Fibroblast of skin of right quadriceps (primary cell): Measurements from ENCODE around the gene SH3D19.

ENCODE experiments used
- DNase-seq: peaks from one replicate; pipeline ENCODE4 v3.0.0-alpha.2; 2013

Gene SH3D19

GRCh38 chr4:151182455-151182996 lies 142.9 kb downstream of the SH3D19 start:
- DNase-seq = no peak

GRCh38 chr4:151176685-151177084 lies 148.7 kb downstream of the SH3D19 start:
- DNase-seq = no peak

- no peak for DNase-seq
Observed at GRCh38 chr4:151175754-151176631, 149.4 kb downstream of the SH3D19 start.

- no peak for DNase-seq
Observed at GRCh38 chr4:151175233-151175632, 150.2 kb downstream of the SH3D19 start.

- no peak for DNase-seq
Observed at GRCh38 chr4:151174784-151175183, 150.6 kb downstream of the SH3D19 start.

GRCh38 chr4:151173871-151174270 lies 151.5 kb downstream of the SH3D19 start:
- DNase-seq = peak; percentile 34

GRCh38 chr4:151169900-151170299 lies 155.5 kb downstream of the SH3D19 start:
- DNase-seq = peak; percentile 52

GRCh38 chr4:151169223-151169622 lies 156.2 kb downstream of the SH3D19 start:
- peak; percentile 95 for DNase-seq

- DNase-seq = no peak
Observed at GRCh38 chr4:151167561-151167960, 157.8 kb downstream of the SH3D19 start.

- no peak for DNase-seq
Observed at GRCh38 chr4:151166636-151167035, 158.8 kb downstream of the SH3D19 start.

- DNase-seq = no peak
Observed at GRCh38 chr4:151165205-151166000, 160.0 kb downstream of the SH3D19 start.

GRCh38 chr4:151163855-151164254 lies 161.6 kb downstream of the SH3D19 start:
- DNase-seq = no peak

- DNase-seq = no peak
Observed at GRCh38 chr4:151158979-151159378, 166.4 kb downstream of the SH3D19 start.

- no peak for DNase-seq
Observed at GRCh38 chr4:151157543-151157942, 167.9 kb downstream of the SH3D19 start.

GRCh38 chr4:151153585-151153984 lies 171.8 kb downstream of the SH3D19 start:
- no peak for DNase-seq

GRCh38 chr4:151152028-151152427 lies 173.4 kb downstream of the SH3D19 start:
- DNase-seq = no peak

- no peak for DNase-seq
Observed at GRCh38 chr4:151150821-151151580, 174.4 kb downstream of the SH3D19 start.

- no peak for DNase-seq
Observed at GRCh38 chr4:151148261-151148660, 177.1 kb downstream of the SH3D19 start.

- no peak for DNase-seq
Observed at GRCh38 chr4:151147000-151147399, 178.4 kb downstream of the SH3D19 start.

GRCh38 chr4:151144329-151145072 lies 180.9 kb downstream of the SH3D19 start:
- no peak for DNase-seq

GRCh38 chr4:151143811-151144210 lies 181.6 kb downstream of the SH3D19 start:
- DNase-seq = no peak

- DNase-seq = no peak
Observed at GRCh38 chr4:151143162-151143561, 182.2 kb downstream of the SH3D19 start.
